Measurements from ENCODE around the gene SPDYC.
A peak's percentile ranks its signal among the peaks of the same experiment; 100 is the strongest.

Gene SPDYC, protein sequence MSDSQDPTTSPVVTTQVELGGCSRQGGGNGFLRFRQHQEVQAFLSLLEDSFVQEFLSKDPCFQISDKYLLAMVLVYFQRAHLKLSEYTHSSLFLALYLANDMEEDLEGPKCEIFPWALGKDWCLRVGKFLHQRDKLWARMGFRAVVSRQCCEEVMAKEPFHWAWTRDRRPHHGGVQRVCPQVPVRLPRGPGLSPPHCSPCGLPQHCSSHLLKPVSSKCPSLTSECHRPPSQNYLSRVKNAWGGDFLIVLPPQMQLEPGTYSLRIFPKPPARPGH
- total RNA-seq: 0 reads per million in 2 donors

DNA sequence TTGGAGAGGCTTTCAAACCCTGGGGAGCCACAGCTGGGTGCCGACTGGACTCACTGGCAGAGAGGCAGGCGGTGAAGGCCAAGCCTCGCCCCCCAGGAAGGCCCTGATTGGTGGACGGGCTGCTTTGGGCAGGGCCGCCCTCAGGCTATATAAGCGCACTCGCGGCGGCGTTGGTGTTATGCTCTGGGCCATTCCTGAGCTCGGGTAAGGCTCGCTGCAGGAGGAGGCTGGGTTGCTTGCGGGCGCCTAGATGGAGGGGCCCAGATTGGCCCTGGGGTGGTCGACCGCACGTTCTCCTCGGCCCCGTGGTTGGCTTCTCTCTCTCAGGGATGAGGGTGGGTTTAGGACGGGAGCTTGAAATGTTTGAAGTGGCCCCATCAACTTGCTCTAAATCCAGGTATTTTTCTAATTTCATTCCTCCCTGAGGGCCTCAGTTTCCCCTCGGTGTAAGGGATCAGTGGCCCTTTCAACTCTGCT, at the start of gene SPDYC:
Gene SPDYC, plus strand, starts transcription at position 176 of the 477 bp plus-strand sequence. CDS start 1,125 bp downstream, outside the sequence.
- no peak for DNase-seq

DNA sequence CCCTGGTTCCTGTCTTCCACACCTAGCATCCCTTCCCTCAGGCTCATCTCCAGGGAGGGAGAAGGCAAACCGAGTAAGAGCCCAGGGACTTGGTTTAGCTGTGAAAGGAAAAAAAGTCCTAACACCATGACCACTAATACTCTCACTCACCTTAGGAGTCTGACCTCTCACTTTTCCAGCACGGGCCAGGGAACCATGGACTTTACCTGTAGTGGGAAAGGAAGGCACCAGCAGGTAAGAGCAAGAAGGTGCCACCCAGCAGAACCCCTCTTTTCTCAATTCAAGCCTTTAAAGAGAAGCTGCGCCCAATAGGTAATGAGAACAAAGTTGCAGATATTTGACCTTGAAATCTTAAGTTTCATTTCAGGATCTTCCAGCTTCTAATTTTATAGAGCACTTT, 49.2 kb upstream of the SPDYC start:
- no peak for DNase-seq

DNA sequence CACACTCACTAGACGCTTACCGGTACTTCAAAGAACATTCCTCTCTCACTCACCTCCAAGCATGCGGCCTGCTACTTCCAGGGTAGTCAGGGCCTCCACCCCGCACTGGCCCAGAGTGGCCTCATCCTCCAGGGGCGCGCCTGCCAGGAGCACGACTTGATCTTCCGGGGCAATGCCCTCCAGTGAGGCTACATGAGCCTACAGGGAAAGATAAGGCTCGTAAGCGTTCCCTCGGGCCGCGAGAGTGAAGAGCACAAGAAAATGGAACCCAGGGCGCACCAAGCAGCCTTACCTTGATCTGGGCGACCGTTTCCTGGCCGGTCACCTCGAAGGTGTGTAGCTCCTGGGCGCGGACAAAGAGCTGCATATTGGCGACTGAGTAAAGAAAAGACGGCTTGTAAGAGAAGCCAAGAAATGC, 48.6 kb upstream of the SPDYC start:
- no peak for DNase-seq

DNA sequence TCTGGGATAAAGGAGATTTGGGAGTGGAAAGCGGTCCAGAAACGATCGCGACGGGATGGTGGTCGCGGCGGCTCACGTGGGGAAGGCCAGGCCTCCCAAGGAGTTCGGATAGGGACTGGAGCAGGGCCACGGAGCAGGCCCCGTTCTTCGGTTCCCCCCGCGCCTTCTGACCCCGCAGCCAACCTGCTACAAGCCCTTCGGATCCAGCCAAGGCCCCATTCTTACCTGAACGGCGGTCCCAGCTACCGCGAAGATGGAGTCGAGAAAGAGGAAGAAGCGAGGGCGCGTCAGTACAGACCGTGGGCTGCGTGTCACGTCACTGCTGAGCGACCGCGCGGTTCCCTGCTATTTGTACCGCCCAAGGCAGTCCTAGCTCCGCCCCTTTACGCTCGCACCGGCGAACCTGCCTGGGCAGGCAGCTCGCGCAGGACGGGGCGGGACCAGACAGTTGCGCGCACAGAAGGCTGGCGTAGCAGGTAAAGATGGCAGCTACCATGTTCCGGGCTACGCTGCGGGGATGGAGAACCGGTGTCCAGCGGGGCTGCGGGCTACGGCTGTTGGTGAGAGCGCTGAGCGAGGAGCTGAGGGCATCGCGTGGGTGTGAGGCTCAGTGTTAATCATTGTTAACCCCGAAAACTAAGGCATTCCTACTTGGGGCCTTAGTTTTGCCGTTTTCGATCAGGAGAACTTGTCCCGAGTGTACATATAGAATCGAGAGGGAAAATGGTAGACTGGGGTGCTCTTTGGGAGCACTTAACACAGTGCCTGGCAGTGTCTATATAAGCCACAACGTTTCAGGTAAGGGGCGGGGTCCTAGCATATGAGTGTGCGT, 48.0 kb upstream of the SPDYC start, which contains the start of the genes FAU and MRPL49:
Gene FAU, minus strand, starts transcription at position 270 of the 832 bp plus-strand sequence. CDS start 321 bp downstream, outside the sequence.
Gene MRPL49, plus strand, starts transcription at position 457 of the 832 bp plus-strand sequence. Its CDS starts 26 bp downstream, at position 483.
- peak; percentile 97 for DNase-seq

DNA sequence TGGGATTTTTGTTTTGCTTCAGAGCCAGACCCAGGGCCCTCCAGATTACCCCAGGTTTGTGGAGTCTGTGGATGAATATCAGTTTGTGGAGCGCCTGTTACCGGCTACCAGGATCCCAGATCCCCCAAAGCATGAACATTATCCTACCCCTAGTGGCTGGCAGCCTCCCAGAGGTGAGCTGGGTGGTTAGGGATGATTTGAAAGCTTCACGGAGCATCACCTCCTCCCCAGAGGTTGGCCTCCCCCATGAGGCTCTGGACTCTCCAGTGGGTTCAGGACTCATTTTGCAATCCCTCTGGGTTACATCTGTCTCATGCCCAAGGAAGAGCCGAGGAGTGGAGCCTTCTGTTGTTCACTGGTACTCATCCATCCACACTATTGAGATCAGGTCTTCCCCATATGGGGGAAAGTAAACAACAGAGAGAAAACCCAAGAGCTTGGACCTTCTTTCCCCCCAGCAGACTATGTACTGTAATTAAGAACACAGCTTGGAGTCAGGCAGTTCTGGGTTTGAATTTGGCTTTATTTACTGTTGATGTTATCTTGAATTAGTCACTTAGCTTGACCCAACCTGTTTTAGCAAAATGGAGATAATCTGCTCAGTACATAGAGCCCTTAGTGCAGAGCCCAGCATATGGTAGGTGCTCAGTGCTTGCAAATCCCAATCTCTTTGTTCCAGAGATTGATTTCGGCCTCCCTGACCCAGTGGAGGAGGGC, 45.4 kb upstream of the SPDYC start:
- DNase-seq: no peak

DNA sequence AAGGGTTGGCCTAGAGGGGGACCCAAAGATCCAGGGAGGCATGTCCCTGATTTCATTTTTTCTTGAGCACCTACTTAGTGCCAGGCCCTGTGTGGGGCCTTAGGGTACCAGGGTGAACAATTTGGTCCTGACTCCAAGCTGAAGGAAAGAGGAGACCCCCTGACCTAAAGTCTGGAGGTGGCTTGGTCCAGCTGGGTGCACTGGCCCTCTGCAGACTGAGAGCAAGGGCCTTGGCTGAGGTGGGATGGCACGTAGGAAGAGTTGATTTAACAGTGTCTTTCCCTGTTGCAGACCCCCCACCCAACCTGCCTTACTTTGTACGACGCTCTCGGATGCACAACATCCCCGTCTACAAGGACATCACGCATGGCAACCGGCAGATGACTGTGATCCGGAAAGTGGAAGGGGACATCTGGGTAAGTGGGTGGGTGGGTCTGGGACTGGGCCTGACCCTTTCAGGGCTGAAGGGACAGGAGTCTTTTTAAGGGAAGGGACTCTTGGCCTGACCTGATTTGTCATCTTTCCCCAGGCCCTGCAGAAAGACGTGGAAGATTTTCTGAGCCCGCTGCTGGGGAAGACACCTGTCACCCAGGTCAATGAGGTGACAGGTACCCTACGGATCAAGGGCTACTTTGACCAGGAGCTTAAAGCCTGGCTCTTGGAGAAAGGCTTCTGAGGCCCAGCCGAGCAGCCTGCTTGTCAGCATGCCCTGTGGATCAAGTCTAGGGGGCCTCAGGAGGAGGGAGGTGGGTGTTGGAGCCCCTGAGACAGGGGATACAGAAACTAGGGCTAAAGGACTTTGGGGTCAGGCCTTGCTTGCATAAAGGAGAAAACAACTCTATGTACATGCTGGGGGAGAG, 44.6 kb upstream of the SPDYC start:
- no peak for DNase-seq

DNA sequence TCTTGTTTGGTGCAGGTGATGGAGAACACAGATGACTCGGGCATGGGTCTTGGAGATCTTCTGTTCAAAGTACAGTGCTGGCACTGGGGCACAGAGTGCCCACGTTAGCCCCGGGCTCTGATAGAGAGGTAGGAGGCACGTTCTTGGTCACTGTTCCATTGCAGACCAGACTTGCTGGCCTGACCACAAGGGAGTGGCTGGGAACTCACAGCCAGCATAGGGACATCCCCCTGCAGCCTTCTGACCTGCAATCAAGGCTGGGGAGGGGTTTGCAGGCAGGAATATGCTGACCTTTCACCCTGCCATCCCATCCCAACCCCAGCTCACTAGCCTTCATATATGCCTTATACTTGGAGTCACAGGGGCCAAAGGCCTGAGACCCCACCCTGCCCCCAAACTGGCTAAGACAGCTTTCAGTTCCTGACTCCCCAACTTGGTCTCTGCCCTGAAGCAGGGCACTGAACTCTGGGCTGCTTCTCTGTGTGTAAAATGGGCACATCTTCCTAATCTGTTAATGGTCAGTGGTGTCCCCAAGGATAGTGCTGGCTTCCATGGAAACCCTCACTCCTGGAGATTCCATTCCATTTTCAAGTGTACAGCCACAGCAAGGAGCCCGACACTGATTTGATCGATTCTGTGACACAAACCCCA, 43.3 kb upstream of the SPDYC start:
- DNase-seq: no peak

DNA sequence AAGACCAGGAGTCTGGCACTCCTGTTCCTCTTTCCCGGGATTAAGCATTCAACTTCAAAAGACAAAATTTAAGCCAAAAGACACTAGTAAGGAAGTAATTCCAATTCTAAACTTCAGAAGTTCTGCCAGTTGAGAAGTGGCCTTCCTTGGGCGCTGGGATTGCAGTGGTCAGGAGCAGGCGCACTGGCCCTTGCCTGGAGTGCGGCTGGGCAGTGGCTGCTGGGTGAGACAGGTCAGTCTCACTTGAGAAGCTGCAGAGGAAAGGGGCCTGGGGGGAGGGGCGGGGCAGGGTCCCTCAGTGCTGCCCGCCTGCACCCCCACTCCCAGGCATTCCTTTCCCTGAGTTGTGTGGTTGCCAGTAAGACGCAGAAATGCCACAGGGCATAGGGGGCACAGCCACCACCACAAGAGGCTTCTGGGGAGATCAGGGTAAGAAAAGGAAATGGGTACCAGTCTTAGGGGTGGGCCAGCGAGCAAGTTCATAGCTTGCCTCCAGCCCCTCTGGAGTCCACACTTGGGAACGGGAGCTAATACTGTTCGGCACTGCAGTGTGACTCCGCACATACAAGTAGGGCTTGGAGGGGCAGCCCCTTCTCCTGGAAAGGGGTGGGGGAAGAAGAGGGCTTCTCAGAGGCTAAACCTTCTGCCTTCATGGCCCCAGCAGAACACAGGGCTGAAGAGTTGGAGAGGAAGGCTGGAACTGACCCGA, 42.4 kb upstream of the SPDYC start:
- no peak for DNase-seq

DNA sequence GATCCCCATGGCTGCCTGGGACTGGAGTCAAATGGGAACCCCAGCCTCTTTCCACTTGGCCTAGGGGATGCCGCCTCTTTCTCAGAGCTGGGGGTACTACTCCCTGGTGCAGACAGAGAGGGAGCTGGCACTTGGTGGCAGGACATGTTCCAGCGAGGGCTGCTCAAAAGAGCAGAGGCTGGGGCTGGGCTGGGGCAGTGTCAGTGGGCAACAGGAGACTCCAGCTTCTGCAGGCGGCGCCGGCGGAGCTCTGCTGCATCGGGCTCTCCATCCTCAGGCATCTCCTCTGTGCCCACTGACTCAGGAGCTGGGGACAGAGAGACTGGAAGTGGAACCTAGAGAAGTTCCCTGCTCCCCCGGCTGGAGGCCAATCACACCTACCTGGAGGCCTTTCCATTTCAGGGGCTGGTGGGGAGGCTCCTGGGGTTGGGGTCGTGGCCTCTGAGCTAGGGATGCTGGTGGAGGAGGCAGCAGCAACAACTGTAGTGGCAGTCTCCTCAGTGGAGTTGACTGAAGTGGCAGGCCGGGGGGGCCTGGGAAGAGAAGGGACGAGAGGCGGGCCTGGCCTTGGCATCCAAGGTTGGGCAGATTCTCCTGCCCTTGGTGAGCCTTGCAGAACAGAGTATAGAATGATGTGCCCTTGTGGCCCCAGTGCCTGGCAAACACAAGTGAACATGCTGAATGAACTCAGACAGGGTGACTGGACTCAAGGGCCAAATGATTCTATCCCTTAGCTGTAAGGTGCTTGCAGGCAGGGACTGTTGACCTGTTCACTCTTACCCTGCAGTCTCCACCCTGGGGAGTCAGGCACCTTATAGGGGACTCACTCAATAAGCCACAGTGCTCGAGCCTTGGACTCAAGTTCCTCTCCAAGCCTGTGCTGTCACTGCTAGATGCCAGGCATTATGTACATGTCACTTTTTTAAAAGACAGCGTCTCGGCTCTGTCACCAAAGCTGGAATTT, 41.6 kb upstream of the SPDYC start:
- no peak for DNase-seq

DNA sequence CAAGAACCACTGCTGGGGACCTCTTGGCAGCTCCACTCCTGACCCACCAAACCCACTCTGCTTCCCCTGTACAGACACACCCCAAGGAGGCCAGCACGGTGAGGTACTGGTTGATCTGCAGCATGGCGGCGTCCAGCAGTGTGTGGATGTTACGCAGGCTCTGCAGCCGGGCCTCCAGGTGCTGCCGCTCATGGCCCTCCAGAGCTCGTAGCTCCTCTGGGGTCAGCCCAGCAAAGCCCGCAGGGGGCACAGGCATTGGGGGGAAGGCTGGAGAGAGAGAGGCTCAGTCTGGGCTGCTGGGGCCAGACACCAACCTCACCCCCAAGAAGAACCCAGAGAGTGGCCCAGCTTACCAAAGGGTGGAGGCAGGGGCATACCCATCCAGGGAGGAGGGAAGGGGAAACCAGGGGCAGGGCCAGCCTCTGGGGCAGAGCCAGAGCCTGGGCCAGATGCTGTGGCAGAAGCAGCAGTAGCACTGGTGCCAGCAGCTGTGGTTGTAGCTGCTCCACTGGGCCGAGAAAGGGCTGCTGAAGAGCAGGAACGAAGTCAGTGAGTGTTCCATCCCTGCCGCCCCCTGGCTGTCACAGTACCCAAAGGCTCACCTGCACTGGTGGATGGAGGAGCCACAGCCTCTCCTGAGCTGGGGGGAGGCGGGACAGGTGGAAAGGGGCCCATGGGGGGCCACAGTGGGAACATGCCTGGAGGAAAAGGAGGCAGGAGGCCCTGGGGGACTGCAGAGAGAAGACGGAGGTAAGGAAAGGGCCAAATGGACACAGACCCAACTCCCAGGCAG, 40.2 kb upstream of the SPDYC start:
- DNase-seq: no peak

DNA sequence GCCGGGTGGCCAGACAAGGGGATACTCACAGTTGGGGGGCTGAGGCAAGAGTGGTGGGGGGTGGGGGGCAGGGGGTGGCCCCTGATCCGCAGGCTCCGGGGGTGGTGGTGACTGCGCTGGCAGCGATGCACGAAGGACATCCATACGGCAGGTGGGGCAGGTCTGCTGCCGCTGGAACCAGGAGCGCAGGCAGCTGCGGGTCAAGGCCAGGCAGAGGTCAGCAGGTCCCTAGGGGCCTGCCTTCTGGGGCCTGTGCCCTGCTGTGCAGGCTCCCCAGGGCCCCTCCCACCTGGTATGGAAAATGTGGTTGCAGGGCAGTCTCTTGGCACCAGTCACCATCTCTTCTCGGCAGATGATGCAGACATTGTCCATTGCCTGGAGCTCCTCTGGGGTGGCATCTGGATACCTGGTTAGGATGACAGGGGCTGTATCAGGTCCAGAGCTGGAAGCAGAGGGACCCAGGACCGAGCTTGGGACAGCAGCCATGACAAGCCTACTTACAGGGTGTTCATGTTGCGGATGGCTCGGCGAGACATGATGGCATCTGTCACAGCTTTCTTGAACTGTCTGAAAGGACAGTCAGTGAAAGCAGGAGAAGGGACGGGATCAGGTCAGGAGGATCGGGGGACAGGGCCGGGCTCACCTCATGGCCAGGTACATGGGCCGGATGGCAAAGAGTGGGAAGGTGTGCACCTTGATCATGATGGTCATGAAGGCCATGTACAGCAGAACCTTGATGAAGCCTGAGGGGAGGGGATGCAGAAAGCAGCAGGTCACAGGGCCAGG, 39.2 kb upstream of the SPDYC start:
- no peak for DNase-seq

DNA sequence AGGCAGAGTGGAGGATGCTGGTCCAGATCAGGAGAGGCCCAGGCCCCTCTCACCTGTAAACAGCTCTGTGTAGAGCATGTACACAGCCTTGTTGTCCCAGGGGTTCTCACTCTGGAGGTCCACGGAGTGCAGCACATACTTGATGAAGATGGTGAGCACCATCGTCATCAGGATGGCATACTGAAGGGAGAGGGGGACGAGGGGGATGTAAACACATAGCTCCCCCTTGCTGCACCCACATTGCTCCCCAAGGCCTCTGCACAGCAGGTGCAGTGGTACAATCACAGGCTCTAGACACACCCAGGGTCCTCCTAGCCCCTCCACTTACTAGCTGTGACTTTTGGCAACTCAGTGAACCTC, 38.6 kb upstream of the SPDYC start:
- no peak for DNase-seq

DNA sequence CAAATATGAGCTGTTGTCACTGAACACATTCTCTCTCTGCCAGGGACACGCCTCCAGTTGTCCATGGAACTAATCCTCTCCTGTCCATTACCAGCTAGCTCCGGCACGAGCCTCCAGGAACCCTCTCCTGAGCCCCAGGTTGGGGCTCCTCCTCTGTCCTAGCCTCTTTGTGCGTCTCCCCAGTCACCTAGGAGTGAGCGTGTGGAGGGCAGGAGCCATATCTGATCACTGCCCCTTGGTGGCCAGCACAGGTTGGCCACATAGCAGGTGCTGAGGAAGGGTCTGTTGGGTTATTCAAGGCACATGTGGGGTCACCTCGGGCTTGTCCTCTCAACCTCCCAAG, 38.2 kb upstream of the SPDYC start:
- DNase-seq: no peak

DNA sequence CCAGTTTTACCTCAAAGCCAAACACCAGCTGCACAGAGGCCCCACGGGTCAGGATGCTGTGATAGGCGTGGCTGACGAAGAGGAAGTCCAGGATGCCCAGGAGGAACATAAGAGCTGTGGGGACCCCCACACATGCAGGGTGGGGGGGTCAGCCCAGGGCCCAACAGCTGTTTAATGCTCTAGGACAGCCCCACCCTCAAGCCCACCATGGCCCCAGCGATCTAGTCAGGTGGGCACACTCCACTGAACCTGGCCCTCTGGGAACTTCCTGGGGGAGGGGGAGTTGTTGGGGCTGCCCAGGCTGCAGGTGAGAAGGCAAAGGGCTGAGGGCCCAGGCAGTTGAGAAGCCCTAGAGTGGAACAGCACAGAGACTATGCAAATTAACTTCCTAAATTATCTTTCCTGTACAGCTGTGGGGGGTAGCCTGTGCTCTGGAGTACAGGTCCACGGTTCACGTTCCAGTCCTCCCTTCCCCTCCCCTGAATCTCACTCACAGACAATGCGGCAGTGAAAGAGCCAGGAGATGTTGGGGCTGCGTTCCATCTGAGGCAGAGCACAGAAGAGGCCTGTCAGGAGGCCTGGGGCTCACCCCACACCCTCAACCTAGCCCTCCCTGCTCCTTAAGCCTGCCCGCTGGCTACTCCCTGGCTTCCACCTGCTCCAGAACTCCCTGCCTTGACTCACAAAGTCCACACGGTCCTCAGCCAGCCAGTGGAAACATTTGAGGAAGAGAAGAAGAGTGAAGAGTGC, 37.6 kb upstream of the SPDYC start:
- no peak for DNase-seq

DNA sequence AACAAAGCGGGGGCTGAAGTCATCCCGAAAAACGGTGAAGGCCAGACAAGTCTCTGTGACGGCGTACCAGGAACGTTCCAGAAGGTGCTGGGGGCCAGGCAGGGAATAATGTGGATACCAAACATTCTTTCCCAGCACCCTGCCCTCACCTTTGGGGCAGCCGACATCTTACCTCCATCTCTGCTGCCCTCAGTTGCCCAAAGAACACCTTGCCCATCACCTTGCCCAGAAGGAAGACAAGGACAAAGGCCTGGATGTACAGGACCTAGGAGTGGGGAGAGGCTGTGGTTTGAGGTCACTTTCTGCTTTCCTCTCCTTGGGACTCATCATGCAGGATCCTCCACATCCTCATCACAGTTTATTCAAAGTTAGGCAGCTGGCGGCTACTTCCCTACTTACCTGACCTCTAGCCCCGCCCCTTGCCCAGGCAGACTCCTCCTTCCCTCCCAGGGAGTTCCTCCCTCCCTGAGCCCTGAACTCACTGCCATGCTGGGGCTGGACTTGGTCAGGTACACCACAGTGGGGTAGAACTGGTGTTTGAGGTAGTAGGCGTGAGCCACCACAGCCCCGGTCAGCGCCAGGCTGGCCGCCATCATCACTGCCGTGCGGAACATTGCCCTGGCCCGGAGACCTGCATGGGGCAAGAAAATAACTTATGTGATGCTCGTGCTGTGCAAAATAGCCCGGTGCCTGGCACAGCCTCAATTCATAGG, 36.9 kb upstream of the SPDYC start:
- DNase-seq: no peak

DNA sequence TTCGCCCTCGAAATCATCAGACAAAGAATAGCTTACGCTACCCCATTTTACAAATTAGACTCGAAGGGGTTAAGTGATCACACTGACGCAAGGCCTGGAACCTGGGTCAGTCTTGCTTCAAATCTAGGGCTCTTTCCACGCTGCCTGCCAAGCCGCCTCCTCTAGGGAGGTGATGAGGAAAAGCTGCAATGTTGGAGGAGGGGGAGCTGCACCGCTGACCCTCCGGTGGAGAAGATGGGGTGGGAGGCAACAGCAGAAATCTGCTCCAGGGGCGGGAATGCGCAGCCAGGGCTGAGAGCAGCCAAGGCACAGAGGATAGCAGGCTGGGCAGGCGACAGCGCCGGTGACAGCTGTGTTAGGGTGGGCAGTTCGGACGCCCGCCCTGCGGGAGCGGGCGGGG, 36.3 kb upstream of the SPDYC start:
- DNase-seq: no peak

Data from T-helper 9 cell (primary cell).